ENCODE data around the gene ZNF687.

GRCh38 chr1:151334822-151335221, 52.7 kb downstream of the ZNF687 start:
- TF ChIP-seq EZH2 (IDR thresholded peaks at IDR 0.05; ENCODE audit: low read length, missing control alignments) (no peak), CTCF (conservative IDR thresholded peaks at IDR 0.05 in 1 of 2, IDR thresholded peaks at IDR 0.05 in 1 of 2; ENCODE audit: low read depth in 1 of 2, low read length in 2 of 2) (no peak)

Measured in fibroblast of lung (primary cell).